Right lung (tissue), 10 donors: ENCODE data around the gene VWC2. TPM values are rescaled to one million over a fixed set of nuclear protein-coding genes. Genes with fewer than 3 reads are reported as not detected.

ENCODE experiments used
- DNase-seq, 2 donors: peaks; one replicate each; pipeline ENCODE4 v3.0.0-alpha.2; 2013
- long read RNA-seq, 8 donors: transcript quantifications; one replicate each; lab custom pipeline, GENCODE V29; 2026
- polyA plus RNA-seq, 5 donors: library from polyadenylated mRNA; unstranded; fragments of 120-200 nt; gene quantifications; one replicate each; pipeline versions ENCODE4 v1.2.1 to v1.2.3, GENCODE V29; 2013; ENCODE audit warnings: inconsistent platforms in 1 of 5, low replicate concordance in 1 of 5; ENCODE audit not compliant: insufficient read length in 5 of 5, insufficient read depth in 1 of 5

VWC2 gene
- polyA plus RNA-seq = under 1 TPM in 4 of 5 donors, not detected in 1; 0.01 to 0.03 (median 0.02) TPM
- long read RNA-seq, donor 1 = 0 reads
- long read RNA-seq, donor 2 = 0 reads
- long read RNA-seq, donor 3 = 0 reads
- long read RNA-seq, donor 4 = 0 reads
- long read RNA-seq, donor 5 = 0 reads
- long read RNA-seq, donor 6 = 0 reads
- long read RNA-seq, donor 7 = 0 reads
- long read RNA-seq, donor 8 = 0 reads

- no peak for DNase-seq
Observed at GRCh38 chr7:49773218-49773935, at the start of gene VWC2. VWC2 (plus strand) TSS chr7:49773638; CDS start chr7:49775436, 1,798 bp downstream.

GRCh38 chr7:49724071-49724470, 49.4 kb upstream of the VWC2 start:
- no peak for DNase-seq

GRCh38 chr7:49731836-49732235, 41.6 kb upstream of the VWC2 start:
- no peak for DNase-seq

- DNase-seq = no peak
Observed at GRCh38 chr7:49762666-49763065, 10.8 kb upstream of the VWC2 start.

- no peak for DNase-seq
Observed at GRCh38 chr7:49763791-49764190, 9.6 kb upstream of the VWC2 start.

GRCh38 chr7:49766966-49767365, 6.5 kb upstream of the VWC2 start:
- no peak for DNase-seq

- DNase-seq = no peak
Observed at GRCh38 chr7:49767719-49768118, 5.7 kb upstream of the VWC2 start.

- DNase-seq = no peak
Observed at GRCh38 chr7:49768254-49768653, 5.2 kb upstream of the VWC2 start.

GRCh38 chr7:49768835-49769234, 4.6 kb upstream of the VWC2 start:
- no peak for DNase-seq

GRCh38 chr7:49769285-49769857, 4.1 kb upstream of the VWC2 start:
- DNase-seq = no peak

- no peak for DNase-seq
Observed at GRCh38 chr7:49770838-49771237, 2.6 kb upstream of the VWC2 start.

GRCh38 chr7:49771427-49772176, 1.8 kb upstream of the VWC2 start:
- no peak for DNase-seq

- no peak for DNase-seq
Observed at GRCh38 chr7:49772916-49773217, 571 bp upstream of the VWC2 start.

GRCh38 chr7:49773936-49774458, 559 bp downstream of the VWC2 start:
- no peak for DNase-seq

GRCh38 chr7:49774459-49775064, 1.1 kb downstream of the VWC2 start:
- no peak for DNase-seq

- DNase-seq = no peak
Observed at GRCh38 chr7:49775065-49775948, 1.9 kb downstream of the VWC2 start.

- DNase-seq = no peak
Observed at GRCh38 chr7:49775949-49776443, 2.6 kb downstream of the VWC2 start.

GRCh38 chr7:49776994-49777393, 3.6 kb downstream of the VWC2 start:
- no peak for DNase-seq

GRCh38 chr7:49778731-49779270, 5.4 kb downstream of the VWC2 start:
- no peak for DNase-seq

- DNase-seq = no peak
Observed at GRCh38 chr7:49780953-49781352, 7.5 kb downstream of the VWC2 start.
